Measurements from ENCODE around the gene P2RX7. TPM values are rescaled to one million over a fixed set of nuclear protein-coding genes. Genes with fewer than 3 reads are reported as not detected.
A peak's percentile ranks its signal among the peaks of the same experiment; 100 is the strongest.
"Not testable (repeated sequence)": the region's sequence is repeated elsewhere in the genome, so short reads cannot be mapped to it uniquely, and the experiment has no call there.

P2RX7 gene
- polyA plus RNA-seq, 1 experiment = 0.48 TPM

DNA sequence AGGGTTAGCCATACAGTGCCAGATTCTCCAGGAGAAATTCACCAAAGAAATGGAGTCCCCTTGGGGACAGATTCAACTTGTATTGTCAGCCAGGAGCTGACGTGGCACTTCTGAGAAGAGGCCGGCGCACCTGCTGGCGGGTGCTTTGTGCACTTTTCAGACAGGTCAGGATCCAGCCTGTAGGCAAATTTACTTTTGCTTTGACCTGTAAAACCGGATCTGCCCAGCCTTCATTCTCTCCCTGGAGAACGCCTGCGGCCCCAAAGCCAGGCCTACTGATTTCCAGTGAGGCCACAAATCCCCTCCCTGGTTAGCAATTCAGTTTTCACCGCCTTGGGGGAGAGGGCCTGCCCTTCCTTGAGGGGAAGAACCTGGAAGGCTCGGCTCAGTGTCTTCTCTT is 94.6 kb downstream of the P2RX7 start:
- ChIA-PET CTCF (interaction anchor here (0.6 kb wide), 1 partner anchor 212 kb away, joined by 3 read pairs; no protein-coding TSS in a partner anchor), POLR2A (no interaction called here)
- no peak for DNase-seq (ENCODE audit: low read depth, low spot score)
- Histone ChIP-seq H3K27me3 (ENCODE audit: control insufficient read depth, insufficient read depth, low read length) (no peaks in the 10 kb centered on the region), H3K27ac (ENCODE audit: low read depth, low read length) (no peak overlapping the region), H3K9me3 (ENCODE audit: control insufficient read depth, insufficient read depth, low read length) (no peaks in the 10 kb centered on the region; the same call in 1 of the 2 replicates), H3K4me3 (ENCODE audit: low read depth, low read length) (no peak overlapping the region)
- TF ChIP-seq, protein P1, sequence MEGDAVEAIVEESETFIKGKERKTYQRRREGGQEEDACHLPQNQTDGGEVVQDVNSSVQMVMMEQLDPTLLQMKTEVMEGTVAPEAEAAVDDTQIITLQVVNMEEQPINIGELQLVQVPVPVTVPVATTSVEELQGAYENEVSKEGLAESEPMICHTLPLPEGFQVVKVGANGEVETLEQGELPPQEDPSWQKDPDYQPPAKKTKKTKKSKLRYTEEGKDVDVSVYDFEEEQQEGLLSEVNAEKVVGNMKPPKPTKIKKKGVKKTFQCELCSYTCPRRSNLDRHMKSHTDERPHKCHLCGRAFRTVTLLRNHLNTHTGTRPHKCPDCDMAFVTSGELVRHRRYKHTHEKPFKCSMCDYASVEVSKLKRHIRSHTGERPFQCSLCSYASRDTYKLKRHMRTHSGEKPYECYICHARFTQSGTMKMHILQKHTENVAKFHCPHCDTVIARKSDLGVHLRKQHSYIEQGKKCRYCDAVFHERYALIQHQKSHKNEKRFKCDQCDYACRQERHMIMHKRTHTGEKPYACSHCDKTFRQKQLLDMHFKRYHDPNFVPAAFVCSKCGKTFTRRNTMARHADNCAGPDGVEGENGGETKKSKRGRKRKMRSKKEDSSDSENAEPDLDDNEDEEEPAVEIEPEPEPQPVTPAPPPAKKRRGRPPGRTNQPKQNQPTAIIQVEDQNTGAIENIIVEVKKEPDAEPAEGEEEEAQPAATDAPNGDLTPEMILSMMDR (IDR thresholded peaks at IDR 0.05; ENCODE audit: low read depth, low read length) = no peak

DNA sequence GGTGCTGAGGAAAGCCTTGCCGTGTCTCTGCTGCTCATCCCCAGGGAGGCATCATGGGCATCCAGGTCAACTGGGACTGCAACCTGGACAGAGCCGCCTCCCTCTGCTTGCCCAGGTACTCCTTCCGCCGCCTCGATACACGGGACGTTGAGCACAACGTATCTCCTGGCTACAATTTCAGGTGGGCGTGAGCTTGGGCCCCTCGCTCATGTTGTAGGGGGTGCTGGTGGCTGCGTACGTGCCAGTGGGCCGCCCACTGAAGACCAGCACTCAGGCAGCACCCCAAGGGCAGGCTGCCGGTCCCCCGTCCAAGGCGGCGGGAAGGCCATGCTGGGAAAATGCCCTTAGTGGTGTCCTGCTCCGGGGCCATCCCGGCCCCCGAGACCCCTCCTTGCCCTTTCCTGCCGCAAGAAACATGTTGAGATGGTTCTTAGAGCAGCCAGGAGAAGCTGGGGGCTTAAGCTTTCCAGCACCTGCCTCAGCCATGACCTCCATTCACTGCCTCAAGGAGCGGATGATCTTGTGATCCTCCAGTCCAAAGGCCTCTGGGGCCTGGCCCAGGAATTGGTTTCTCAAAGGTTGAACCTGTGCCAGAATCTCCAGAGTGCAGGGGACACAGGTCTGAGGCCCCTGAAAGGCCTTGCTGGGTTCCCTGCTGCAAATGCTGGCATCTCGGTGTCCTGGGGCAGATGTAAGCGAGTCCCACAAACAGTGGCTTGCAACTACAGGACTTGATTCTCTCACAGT is 96.4 kb downstream of the P2RX7 start:
- Histone ChIP-seq H3K27ac (ENCODE audit: low read depth, low read length) (no peak overlapping the region), H3K4me3 (ENCODE audit: low read depth, low read length) (no peak overlapping the region), H3K9me3 (ENCODE audit: control insufficient read depth, insufficient read depth, low read length) (no peaks in the 10 kb centered on the region; the same call in 1 of the 2 replicates), H3K27me3 (ENCODE audit: control insufficient read depth, insufficient read depth, low read length) (no peaks in the 10 kb centered on the region)
- no peak for DNase-seq (ENCODE audit: low read depth, low spot score)
- CTCF ChIA-PET = interaction anchor here (0.6 to 2.8 kb wide), 5 partner anchors 10 to 170 kb away, joined by 3 to 27 read pairs (median 13); no protein-coding TSS in a partner anchor
- POLR2A ChIA-PET = no interaction called here
- TF ChIP-seq, protein P1 (IDR thresholded peaks at IDR 0.05; ENCODE audit: low read depth, low read length) = no peak

DNA sequence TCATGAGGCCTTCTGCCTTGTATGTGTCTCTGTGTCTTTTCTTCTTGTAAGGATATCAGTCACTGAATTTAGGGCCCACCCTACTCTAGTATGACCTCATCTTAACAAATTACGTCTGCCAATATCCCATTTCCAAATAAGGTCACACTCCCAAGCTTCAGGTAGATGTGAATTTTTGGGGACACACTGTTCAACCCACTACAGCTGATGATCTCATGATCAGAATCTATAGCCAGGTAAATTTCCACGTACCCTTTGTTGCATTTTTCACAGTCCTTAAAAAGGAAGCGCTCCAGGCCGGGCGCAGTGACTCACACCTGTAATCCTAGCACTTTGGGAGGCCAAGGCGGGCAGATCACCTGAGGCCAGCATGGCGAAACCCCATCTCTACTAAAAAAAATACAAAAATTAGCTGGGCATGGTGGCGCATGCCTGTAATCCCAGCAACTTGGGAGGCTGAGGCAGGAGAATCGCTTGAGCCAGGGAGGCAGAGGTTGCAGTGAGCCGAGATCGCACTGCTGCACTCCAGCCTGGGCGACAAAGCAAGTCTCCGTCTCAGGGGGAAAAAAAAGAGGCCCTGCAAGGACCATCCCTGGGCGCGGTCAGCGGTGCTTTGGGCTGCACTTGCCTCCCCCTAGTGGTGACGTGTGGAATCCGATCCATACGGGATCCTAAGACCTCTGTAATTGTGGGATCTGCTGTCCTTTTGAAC is 97.3 kb downstream of the P2RX7 start:
- CTCF ChIA-PET = interaction anchor here (0.6 to 2.8 kb wide), 14 partner anchors 9 to 225 kb away, joined by 3 to 27 read pairs (median 4); no protein-coding TSS in a partner anchor
- H3K27ac ChIP-seq (ENCODE audit: low read depth, low read length); H3K4me3 ChIP-seq (ENCODE audit: low read depth, low read length); H3K27me3 ChIP-seq (ENCODE audit: control insufficient read depth, insufficient read depth, low read length); POLR2A ChIA-PET; H3K9me3 ChIP-seq (ENCODE audit: control insufficient read depth, insufficient read depth, low read length): not testable (repeated sequence)
- DNase-seq (ENCODE audit: low read depth, low spot score) = peak; percentile 43
- TF ChIP-seq, protein P1 (IDR thresholded peaks at IDR 0.05; ENCODE audit: low read depth, low read length) = peak; percentile 88

DNA sequence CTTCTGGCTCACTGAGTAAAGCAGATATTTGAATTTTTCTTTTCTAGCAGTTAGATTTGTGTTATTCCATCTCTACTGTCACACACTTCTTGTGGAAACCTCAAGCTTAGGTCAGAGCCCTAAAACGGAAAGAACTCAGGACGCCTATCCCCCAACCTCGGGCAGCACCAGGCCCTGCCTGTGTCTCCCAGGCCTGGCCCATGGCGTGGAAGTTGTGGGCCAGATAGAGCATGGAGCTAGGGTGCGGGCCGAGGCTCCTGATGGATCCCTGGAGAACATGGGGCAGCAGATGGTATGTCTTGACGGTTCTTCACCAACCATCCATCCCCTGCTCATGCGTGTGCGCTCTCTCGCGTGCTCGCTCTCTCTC is 97.8 kb downstream of the P2RX7 start:
- TF ChIP-seq, protein P1 (IDR thresholded peaks at IDR 0.05; ENCODE audit: low read depth, low read length) = no peak
- Histone ChIP-seq H3K27ac (ENCODE audit: low read depth, low read length) (no peak overlapping the region), H3K9me3 (ENCODE audit: control insufficient read depth, insufficient read depth, low read length) (no peaks in the 10 kb centered on the region; the same call in 1 of the 2 replicates), H3K27me3 (ENCODE audit: control insufficient read depth, insufficient read depth, low read length) (no peaks in the 10 kb centered on the region), H3K4me3 (ENCODE audit: low read depth, low read length) (no peak overlapping the region)
- no peak for DNase-seq (ENCODE audit: low read depth, low spot score)
- CTCF ChIA-PET = interaction anchor here (0.6 to 2.8 kb wide), 16 partner anchors 8 to 692 kb away, joined by 3 to 27 read pairs (median 4); no protein-coding TSS in a partner anchor
- POLR2A ChIA-PET = no interaction called here

DNA sequence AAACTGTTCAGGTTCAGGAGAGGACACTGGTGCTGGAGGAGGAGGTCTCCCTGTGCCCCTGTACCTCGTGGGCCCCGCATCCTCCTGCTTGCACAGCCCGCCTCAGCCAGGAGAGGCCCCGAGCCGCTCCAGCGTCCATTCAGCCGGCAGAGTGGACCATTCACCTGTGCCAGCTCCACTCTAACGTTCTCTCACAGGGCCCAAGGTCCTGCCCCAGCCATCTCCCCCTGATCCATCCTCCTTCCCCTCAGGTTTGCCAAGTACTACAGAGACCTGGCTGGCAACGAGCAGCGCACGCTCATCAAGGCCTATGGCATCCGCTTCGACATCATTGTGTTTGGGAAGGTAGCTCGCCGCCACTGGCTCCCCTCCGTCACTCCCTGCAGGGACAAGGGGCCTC is 99.5 kb downstream of the P2RX7 start:
- ChIA-PET CTCF (interaction anchor here (0.6 kb wide), 1 partner anchor 860 kb away, joined by 4 read pairs; no protein-coding TSS in a partner anchor), POLR2A (no interaction called here)
- Histone ChIP-seq H3K27me3 (ENCODE audit: control insufficient read depth, insufficient read depth, low read length) (no peaks in the 10 kb centered on the region), H3K9me3 (ENCODE audit: control insufficient read depth, insufficient read depth, low read length) (no peaks in the 10 kb centered on the region; the same call in 1 of the 2 replicates), H3K4me3 (ENCODE audit: low read depth, low read length) (no peak overlapping the region), H3K27ac (ENCODE audit: low read depth, low read length) (no peak overlapping the region)
- DNase-seq (ENCODE audit: low read depth, low spot score) = no peak
- TF ChIP-seq, protein P1 (IDR thresholded peaks at IDR 0.05; ENCODE audit: low read depth, low read length) = no peak

All from AG04450 (cell line).